ENCODE data around the gene LCK. TPM values are rescaled to one million over a fixed set of nuclear protein-coding genes. Genes with fewer than 3 reads are reported as not detected.

Gene LCK
- total and polyA plus RNA-seq, 2 donors (not counting 1 experiment from before 2014, with no cell fraction given) = 22.3 to 23.8 TPM

- Histone ChIP-seq H4K20me1 (ENCODE audit: control insufficient read depth, insufficient read depth, low read length, poor library complexity, severe bottlenecking) (no peaks in the 10 kb centered on the region), H3K27me3 (replicated peaks in 1 of 4; ENCODE audit: control extremely low read depth in 1 of 4, control insufficient read depth in 3 of 4, insufficient read depth in 4 of 4, low read length in 3 of 4) (no peaks in the 10 kb centered on the region), H3K4me1 (ENCODE audit: control insufficient read depth in 2 of 2, insufficient read depth in 2 of 2, low read length in 2 of 2) (peaks cover 70 to 78% of the 10 kb centered on the region in 2 donors), H3K4me2 (replicated peaks; ENCODE audit: low read depth, low read length, poor library complexity, severe bottlenecking) (peak overlapping the region; percentile 69), H3K79me2 (ENCODE audit: control insufficient read depth, insufficient read depth, low read length) (peaks cover 79% of the 10 kb centered on the region), H3K36me3 (replicated peaks in 1 of 2; ENCODE audit: control extremely low read depth in 1 of 2, control insufficient read depth in 1 of 2, extremely low read depth in 1 of 2, insufficient read depth in 2 of 2, low read length in 1 of 2) (peaks cover 4 to 49% of the 10 kb centered on the region in 2 experiments), H2AFZ (ENCODE audit: insufficient read depth, low read depth, low read length, poor library complexity, severe bottlenecking) (no peak overlapping the region), H3K9me3 (ENCODE audit: control extremely low read depth in 1 of 3, control insufficient read depth in 2 of 3, insufficient read depth in 1 of 3, low read length in 2 of 3) (peaks cover 0 to 6% (median 0%) of the 10 kb centered on the region in 3 donors), H3K27ac (ENCODE audit: low read length in 2 of 2) (peak overlapping the region; percentile 59 to 63), H3K4me3 (ENCODE audit: control extremely low read depth in 1 of 5, extremely low read depth in 1 of 5, insufficient read depth in 1 of 5, low read depth in 2 of 5, low read length in 4 of 5) (peak overlapping the region in 3 of 5 experiments; percentile 5 to 34 (median 12)), H3K9ac (ENCODE audit: low read length) (peak overlapping the region; percentile 37)
- Mint-ChIP-seq H3K27ac (peak overlapping the region; percentile 89), H3K9me3 (ENCODE audit: insufficient read depth) (no peaks in the 10 kb centered on the region), H3K27me3 (no peaks in the 10 kb centered on the region), H3K4me3 (peak overlapping the region; percentile 80), H3K4me1 (peaks cover 57% of the 10 kb centered on the region)
- ChIA-PET POLR2A (interaction anchor here (0.7 to 5.1 kb wide), 8 partner anchors 9 to 81 kb away, joined by 3 to 35 read pairs (median 6); partner anchors contain the start of genes HDAC1 and MARCKSL1), CTCF (interaction anchor here (0.5 to 10.2 kb wide), 18 partner anchors 10 to 276 kb away, joined by 3 to 118 read pairs (median 3); partner anchors contain the start of genes CCDC28B, FAM167B, HDAC1 and LCK)
- TF ChIP-seq EZH2 (IDR thresholded peaks at IDR 0.05; ENCODE audit: borderline replicate concordance, insufficient read depth, low read depth, low read length, poor library complexity, severe bottlenecking) (no peak), CTCF (IDR thresholded peaks at IDR 0.05) (no peak)
- DNase-seq = no peak
- peak; percentile 35 for ATAC-seq (ENCODE audit: low read depth)
- intact Hi-C loops (cut with micrococcal nuclease) = no loop called here
- WGBS (ENCODE audit: insufficient coverage) = no CpG with 5 or more reads among the region's 5 CpGs
Measured at GRCh38 chr1:32321712-32322291, 70.7 kb downstream of the LCK start.

- peaks cover 21 to 24% of the 10 kb centered on the region in 2 donors for H3K4me1 ChIP-seq (ENCODE audit: control insufficient read depth in 2 of 2, insufficient read depth in 2 of 2, low read length in 2 of 2)
- H3K27ac ChIP-seq (ENCODE audit: low read length in 2 of 2) = no peak overlapping the region
- ATAC-seq (ENCODE audit: low read depth) (no peak), DNase-seq (no peak)
- Mint-ChIP-seq H3K4me3 (no peak overlapping the region), H3K9me3 (ENCODE audit: insufficient read depth) (no peaks in the 10 kb centered on the region), H3K27me3 (no peaks in the 10 kb centered on the region), H3K4me1 (peaks cover 24% of the 10 kb centered on the region), H3K27ac (no peak overlapping the region)
- H4K20me1 ChIP-seq (ENCODE audit: control insufficient read depth, insufficient read depth, low read length, poor library complexity, severe bottlenecking) = peaks cover 10% of the 10 kb centered on the region
- no peak overlapping the region for H2AFZ ChIP-seq (ENCODE audit: insufficient read depth, low read depth, low read length, poor library complexity, severe bottlenecking)
- no peaks in the 10 kb centered on the region for H3K9me3 ChIP-seq (ENCODE audit: control extremely low read depth in 1 of 3, control insufficient read depth in 2 of 3, insufficient read depth in 1 of 3, low read length in 2 of 3)
- ChIA-PET CTCF (interaction anchor here (1.9 kb wide), 1 partner anchor 112 kb away, joined by 5 read pairs; no protein-coding TSS in a partner anchor), POLR2A (no interaction called here)
- peaks cover 4 to 80% of the 10 kb centered on the region in 2 experiments for H3K36me3 ChIP-seq (replicated peaks in 1 of 2; ENCODE audit: control extremely low read depth in 1 of 2, control insufficient read depth in 1 of 2, extremely low read depth in 1 of 2, insufficient read depth in 2 of 2, low read length in 1 of 2)
- H3K27me3 ChIP-seq (replicated peaks in 1 of 4; ENCODE audit: control extremely low read depth in 1 of 4, control insufficient read depth in 3 of 4, insufficient read depth in 4 of 4, low read length in 3 of 4) = no peaks in the 10 kb centered on the region
- intact Hi-C loops (cut with micrococcal nuclease) = no loop called here
- H3K4me2 ChIP-seq (replicated peaks; ENCODE audit: low read depth, low read length, poor library complexity, severe bottlenecking) = no peak overlapping the region
- TF ChIP-seq EZH2 (IDR thresholded peaks at IDR 0.05; ENCODE audit: borderline replicate concordance, insufficient read depth, low read depth, low read length, poor library complexity, severe bottlenecking) (no peak), CTCF (IDR thresholded peaks at IDR 0.05) (no peak)
- peaks cover 56% of the 10 kb centered on the region for H3K79me2 ChIP-seq (ENCODE audit: control insufficient read depth, insufficient read depth, low read length)
- H3K4me3 ChIP-seq (ENCODE audit: control extremely low read depth in 1 of 5, extremely low read depth in 1 of 5, insufficient read depth in 1 of 5, low read depth in 2 of 5, low read length in 4 of 5) = no peak overlapping the region
- WGBS (ENCODE audit: insufficient coverage) = 98% methylated on average over 8 of the region's 11 CpGs
- no peak overlapping the region for H3K9ac ChIP-seq (ENCODE audit: low read length)
Measured at GRCh38 chr1:32327204-32327603, 76.1 kb downstream of the LCK start.

All from B cell (primary cell).